ENCODE measurements around the gene FLNB. TPM values are rescaled to one million over a fixed set of nuclear protein-coding genes. Genes with fewer than 3 reads are reported as not detected.

FLNB gene
- total and polyA plus RNA-seq, 10 of the 15 experiments (the other 5 are each of a cell fraction or from before 2014, with no cell fraction given): 13.6 to 51.8 (median 26.4) TPM

DNA sequence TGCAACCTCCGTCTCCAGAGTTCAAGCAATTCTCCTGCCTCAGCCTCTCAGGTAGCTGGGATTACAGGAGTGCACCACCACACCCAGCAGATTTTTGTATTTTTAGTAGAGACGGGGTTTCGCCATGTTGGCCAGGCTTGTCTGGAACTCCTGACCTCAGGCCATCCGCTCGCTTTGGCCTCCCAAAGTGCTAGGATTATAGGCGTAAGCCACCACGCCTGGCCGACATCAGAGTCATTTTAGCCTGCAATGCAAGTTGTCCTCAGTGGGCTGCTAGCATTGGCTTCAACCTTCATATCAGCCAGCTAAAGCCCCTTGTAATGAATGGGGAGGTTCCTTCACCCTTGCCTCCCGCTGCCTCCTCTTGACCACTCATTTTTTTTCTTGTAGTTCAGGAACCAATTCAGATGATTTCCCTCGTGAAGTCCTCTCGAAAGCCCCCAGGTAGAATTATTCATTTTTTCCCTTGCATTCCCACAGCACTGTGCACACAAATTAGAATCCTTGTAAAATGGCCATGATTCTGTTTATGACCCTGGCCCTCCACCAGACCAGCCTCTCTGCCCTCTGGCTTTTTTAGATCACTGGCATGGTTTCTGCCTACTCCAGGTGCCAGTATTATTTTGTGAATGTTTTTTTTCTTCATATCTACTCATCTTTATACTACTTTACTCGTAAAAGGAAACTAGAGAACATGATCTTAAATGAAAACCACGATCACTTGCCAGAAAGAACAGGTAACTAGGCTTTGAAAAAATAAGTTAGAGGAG is 29.1 kb downstream of the FLNB start:
- SMC1A ChIA-PET (ENCODE audit: uncharacterized antibody, unreplicated experiment): interaction anchor here (2.3 to 13.2 kb wide), 4 partner anchors 8 to 37 kb away, joined by 11 to 135 read pairs (median 27); partner anchors contain the start of gene FLNB
- peaks cover 12% of the 10 kb centered on the region for H3K79me2 ChIP-seq (ENCODE audit: control insufficient read depth, insufficient read depth, low read length)

More for the DNA sequence above, 29.1 kb downstream of the FLNB start:
- no peak for ATAC-seq
- in situ Hi-C loops (cut with MboI): no loop called here
- ChIA-PET RAD21 (ENCODE audit: unreplicated experiment) (interaction anchor here (1.3 to 3.7 kb wide), 4 partner anchors 13 to 74 kb away, joined by 3 to 25 read pairs (median 12); no protein-coding TSS in a partner anchor), POLR2A (interaction anchor here (0.7 to 8.6 kb wide), 2 partner anchors 13 to 17 kb away, joined by 4 to 75 read pairs; no protein-coding TSS in a partner anchor), CTCF (interaction anchor here (2.9 to 3.0 kb wide), 2 partner anchors 25 to 29 kb away, joined by 8 to 25 read pairs; partner anchors contain the start of gene FLNB)
- H3K9ac ChIP-seq (ENCODE audit: control insufficient read depth, insufficient read depth, low read length): no peak overlapping the region
- H3K27ac ChIP-seq (ENCODE audit: control insufficient read depth, insufficient read depth): no peak overlapping the region
- 82% methylated on average over 13 of the region's 13 CpGs for WGBS (ENCODE audit: insufficient coverage, insufficient replicate concordance, low lambda C conversion rate, missing lambda C conversion rate)
- H2AFZ ChIP-seq (ENCODE audit: control insufficient read depth, low read depth, low read length): no peak overlapping the region
- no peaks in the 10 kb centered on the region for H3K27me3 ChIP-seq (replicated peaks in 1 of 2; ENCODE audit: control insufficient read depth in 2 of 2, insufficient read depth in 2 of 2, low read length in 1 of 2)
- H3K4me3 ChIP-seq: no peak overlapping the region
- BruUV-seq (replicated peaks): no TSS peak
- peaks cover 67% of the 10 kb centered on the region for H3K4me1 ChIP-seq (ENCODE audit: control insufficient read depth, insufficient read depth, low read length)
- H3K9me3 ChIP-seq (replicated peaks; ENCODE audit: control insufficient read depth, insufficient read depth, low read length): no peaks in the 10 kb centered on the region
- no peaks in the 10 kb centered on the region for H4K20me1 ChIP-seq (ENCODE audit: control insufficient read depth, insufficient read depth)
- FAIRE-seq: no peak
- H3K4me2 ChIP-seq (ENCODE audit: control insufficient read depth, insufficient read depth): no peak overlapping the region
- TF ChIP-seq GATAD2B (conservative IDR thresholded peaks at IDR 0.05; ENCODE audit: low read depth): no peak
- TF ChIP-seq, protein P1, sequence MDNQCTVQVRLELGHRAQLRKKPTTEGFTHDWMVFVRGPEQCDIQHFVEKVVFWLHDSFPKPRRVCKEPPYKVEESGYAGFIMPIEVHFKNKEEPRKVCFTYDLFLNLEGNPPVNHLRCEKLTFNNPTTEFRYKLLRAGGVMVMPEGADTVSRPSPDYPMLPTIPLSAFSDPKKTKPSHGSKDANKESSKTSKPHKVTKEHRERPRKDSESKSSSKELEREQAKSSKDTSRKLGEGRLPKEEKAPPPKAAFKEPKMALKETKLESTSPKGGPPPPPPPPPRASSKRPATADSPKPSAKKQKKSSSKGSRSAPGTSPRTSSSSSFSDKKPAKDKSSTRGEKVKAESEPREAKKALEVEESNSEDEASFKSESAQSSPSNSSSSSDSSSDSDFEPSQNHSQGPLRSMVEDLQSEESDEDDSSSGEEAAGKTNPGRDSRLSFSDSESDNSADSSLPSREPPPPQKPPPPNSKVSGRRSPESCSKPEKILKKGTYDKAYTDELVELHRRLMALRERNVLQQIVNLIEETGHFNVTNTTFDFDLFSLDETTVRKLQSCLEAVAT (IDR thresholded peaks at IDR 0.05): 0 out of 2 replicates have a peak, but pooled peaks have one; percentile 13
- no peak for TF ChIP-seq ZSCAN29 (IDR thresholded peaks at IDR 0.05)
- no peak for TF ChIP-seq IRF3 (IDR thresholded peaks at IDR 0.05)
- TF ChIP-seq CREM (IDR thresholded peaks at IDR 0.05; ENCODE audit: low read depth): no peak
- 0 out of 2 replicates have a peak, but pooled peaks have one; percentile 35 for TF ChIP-seq HDGF (IDR thresholded peaks at IDR 0.05)
- TF ChIP-seq BHLHE40 (IDR thresholded peaks at IDR 0.05; ENCODE audit: borderline replicate concordance in 1 of 2, low read depth in 2 of 2, low read length in 1 of 2): no peak
- H3K36me3 ChIP-seq (ENCODE audit: control insufficient read depth in 2 of 2, insufficient read depth in 2 of 2, low read length in 1 of 2): no peaks in the 10 kb centered on the region
- intact Hi-C loops (cut with micrococcal nuclease; ENCODE audit: unreplicated experiment): no loop called here
- DNase-seq (ENCODE audit: low read depth, low spot score): no peak

All from GM12878 (cell line).